NCI-H1092 (cell line): ENCODE results near the gene TMEM74B.

Experiments used
- DNase-seq: peaks from one replicate; lab custom pipeline; 2025; lab: John Stamatoyannopoulos, UW

The TMEM74B gene

GRCh38 chr20:1137236-1137635 lies 47.5 kb downstream of the TMEM74B start:
- DNase-seq: no peak

GRCh38 chr20:1134836-1135235 lies 49.9 kb downstream of the TMEM74B start:
- no peak for DNase-seq

- no peak for DNase-seq
Observed at GRCh38 chr20:1134355-1134754, 50.4 kb downstream of the TMEM74B start.

DNA sequence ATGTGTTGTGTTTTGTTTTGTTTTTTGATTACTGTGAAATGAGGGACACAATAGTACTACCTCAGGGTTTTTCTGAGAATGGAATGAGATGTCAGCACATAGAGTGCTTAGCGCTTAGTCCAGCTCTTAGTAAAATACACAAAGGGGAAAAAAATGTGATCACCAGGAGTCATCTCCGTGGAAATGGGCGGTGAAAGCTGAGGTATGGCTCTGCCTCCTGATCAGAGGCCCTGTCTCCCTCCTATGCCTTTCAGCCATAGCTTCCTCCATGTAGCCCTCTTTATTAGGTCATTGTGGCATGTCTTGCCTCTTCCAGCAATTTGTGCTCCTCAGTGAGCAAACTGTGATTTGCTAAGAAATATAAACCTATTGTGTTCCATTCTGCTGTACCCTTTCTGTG lies 53.4 kb downstream of the TMEM74B start:
- DNase-seq: no peak

- DNase-seq: no peak
Observed at GRCh38 chr20:1130847-1131246, 53.9 kb downstream of the TMEM74B start.
